Activated CD4-positive, alpha-beta T cell treated with anti-CD3 and anti-CD28 coated beads, Interleukin-2, amount 50 U/mL, for 48 hours (primary cell): ENCODE measurements around the gene LRRC10.
A peak's percentile ranks its signal among the peaks of the same experiment; 100 is the strongest.
"Not testable (repeated sequence)": the region's sequence is repeated elsewhere in the genome, so short reads cannot be mapped to it uniquely, and the experiment has no call there.

Experiments
- DNase-seq, 2 experiments: peaks; one replicate each; pipeline ENCODE4 v3.0.0-alpha.2; 2020

Gene LRRC10

DNA sequence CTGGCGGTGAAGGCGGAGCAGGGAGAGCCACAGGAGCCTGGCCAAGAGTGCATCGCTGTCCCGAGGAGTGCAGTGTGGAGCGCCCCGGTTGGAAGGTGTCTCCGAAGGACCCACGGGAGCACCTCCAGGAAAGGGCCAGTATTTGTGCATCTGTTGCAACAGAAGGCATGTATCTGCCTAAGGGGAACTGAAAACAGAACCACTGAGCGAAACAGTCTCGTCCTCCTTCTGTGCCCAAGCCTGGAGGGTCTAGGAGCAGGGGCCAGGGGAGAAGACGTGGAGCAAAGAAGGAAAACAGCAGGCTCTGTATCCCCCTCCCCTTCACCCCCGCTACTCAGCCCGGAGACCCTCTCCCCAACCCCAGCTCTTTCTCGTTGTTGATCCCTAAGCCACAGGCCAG, 5.3 kb upstream of the LRRC10 start:
- DNase-seq, result no peak

DNA sequence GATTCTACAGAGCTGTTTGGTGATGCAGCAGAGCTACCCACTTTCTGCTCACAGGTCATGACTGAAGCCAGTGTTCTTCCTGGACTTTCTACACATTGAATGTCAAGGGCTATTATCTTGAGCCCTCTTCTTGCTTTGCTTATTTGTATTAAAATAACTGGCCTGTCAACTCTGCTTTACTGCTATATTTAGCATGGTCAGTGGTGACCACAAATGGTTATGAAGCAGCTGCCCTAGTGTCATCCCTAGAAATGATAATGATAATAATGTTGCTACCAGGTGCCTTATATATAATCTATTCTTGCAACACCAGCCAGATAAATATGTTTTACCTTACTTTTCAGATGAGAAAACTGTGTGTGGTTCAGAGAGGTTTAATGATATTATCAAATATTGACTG, 2.6 kb upstream of the LRRC10 start:
- no peak for DNase-seq

DNA sequence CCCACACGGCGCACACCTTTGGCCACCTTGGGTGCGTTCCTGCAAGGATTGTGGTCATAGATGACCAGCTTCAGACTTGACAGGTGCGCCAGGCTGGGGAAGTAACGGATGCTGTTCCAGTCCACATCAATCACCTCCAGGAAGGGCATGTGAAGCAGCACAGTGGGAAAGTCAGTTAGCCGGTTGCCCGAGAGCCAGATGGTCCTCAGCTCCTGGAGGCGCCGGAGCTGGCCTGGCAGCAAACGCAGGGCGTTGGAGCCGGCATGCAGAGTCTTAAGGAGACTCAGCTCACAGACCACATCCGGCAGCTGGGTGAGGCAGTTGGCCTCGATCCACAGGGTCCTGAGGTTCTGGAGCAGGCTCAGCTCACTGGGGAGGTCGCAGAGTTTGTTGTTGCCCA, 581 bp downstream of the LRRC10 start:
- DNase-seq, result no peak

DNA sequence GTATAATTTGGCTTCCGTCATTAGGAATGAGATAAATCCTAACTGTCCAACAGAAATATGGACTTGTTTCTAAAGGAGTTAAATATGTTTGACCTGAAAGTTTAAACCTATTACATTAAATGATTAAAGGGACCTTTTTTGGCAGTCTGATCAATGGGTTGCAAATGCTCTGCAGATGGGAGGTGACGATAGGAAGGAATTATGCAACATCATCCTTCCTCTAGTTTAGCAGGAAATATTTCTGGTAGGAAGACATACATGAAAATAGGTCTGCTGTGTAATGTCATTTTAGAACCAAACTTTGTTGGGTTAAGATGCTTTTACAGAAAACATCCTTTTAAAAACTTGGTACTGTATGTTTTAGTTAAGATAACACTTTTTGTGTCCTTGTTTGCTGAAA, 2.6 kb downstream of the LRRC10 start:
- no peak for DNase-seq

DNA sequence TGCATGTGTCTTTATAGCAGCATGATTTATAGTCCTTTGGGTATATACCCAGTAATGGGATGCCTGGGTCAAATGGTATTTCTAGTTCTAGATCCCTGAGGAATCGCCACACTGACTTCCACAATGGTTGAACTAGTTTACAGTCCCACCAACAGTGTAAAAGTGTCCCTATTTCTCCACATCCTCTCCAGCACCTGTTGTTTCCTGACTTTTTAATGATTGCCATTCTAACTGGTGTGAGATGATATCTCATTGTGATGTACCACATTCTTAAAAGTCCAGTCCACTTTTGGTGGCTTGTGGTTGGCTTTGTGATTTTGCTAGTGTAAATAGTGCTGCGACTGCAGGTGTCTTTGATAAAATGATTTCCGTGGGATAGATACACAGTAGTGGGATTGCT, 6.4 kb downstream of the LRRC10 start:
- not testable (repeated sequence) for DNase-seq

DNA sequence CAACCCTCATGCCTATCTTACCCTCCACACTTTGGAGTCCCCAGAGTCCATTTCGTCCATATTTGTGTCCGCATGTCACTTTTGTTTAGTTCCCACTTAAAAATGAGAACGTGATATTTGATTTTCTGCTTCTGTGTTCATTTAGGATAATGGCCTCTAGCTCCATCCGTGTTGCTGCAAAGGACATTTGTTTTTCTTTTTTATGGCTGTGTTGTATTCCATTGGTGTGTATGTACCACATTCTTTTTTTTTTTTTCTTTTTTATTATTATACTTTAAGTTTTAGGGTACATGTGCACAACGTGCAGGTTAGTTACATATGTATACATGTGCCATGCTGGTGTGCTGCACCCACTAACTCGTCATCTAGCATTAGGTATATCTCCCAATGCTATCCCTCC, 7.2 kb downstream of the LRRC10 start:
- DNase-seq, result not testable (repeated sequence)

DNA sequence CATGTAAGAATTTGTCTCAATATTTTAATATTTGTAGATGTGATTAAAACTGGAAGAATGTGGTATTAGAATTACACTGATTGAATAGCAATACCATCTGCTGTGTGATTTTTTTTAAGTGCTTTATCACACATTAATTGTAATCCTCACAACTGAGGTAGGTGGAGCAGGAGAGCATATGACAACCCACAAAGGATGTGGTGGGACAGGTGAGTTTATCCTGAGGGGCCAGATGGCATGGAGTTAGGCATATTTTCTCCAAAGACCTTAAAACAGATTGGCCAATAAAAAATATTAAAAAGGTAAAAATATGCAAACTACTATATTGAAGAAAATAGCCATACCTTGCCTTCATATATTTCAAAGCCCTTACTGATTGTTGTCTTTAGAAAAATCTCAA, 7.8 kb downstream of the LRRC10 start:
- no peak for DNase-seq

DNA sequence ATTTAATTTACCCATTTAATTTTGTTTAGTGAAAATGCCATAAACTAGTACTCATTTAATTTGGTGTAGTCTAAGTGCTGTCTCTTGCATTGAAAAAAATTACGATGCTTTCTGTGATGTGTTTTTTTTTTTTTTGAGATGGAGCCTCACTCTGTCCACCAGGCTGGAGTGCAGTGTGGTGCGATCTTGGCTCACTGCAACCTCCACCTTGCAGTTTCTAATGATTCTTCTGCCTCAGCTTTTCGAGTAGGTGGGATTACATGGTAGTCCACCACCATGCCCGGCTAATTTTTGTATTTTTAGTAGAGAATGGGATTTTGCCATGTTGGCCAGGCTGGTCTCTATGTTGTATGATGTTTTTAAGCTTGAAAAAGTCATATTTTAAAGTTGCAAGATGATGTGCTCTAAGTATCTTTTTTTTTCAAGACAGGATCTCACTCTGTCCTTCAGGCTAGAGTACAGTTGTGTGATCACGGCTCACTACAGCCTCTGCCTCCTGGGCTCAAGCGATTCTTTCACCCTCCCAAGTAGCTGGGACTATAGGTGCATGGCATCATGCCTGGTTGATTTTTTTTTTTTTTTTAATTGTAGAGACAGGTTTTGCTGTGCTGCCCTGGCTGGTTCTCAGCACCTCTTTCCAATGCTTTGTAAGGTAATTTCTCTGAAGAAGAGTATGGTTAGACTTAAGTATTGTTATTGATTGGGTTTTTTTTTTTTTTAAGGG, 8.6 kb downstream of the LRRC10 start:
- no peak for DNase-seq

DNA sequence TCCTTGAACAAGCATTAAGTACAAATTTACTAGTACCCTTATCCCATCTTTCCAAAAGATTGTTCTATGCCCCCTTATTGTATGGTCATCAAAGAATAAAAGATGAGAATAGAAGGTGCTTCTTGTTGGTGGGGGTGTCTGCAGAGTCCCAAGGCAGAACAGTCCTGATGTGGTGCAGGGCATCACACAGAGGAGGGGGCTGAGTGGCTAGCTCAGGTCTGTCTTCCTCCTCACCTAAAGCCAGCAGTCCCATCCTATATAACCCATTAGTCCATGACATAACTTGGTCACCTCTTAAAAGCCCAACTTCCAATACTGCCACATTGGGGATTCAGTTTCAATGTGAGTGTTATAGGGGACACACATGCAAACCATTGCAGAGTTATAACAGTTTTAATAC, 9.9 kb downstream of the LRRC10 start:
- DNase-seq, result no peak

DNA sequence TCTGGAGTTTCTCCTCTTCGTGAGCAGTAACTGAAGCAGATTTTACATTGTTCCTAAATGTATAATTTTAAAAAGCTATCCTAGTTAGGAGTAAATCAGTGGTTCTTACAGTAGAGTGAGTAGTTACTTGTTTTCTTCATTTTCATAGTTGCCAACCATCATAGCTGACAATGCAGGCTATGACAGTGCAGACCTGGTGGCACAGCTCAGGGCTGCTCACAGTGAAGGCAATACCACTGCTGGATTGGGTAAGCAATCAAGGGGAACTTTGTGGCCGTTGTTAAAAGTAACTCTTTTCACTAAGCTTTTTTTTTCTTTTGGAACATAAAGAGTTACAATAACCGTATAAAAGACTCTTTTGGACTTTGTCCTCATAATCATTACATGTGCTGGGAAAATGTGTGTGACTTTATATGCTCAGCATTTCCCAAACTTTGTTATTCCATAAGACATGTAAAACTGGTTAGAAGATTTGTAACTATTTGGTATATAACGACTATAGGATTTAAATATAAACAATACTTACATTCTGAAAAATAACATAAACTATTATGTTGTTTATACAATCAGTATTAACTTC, 12.4 kb downstream of the LRRC10 start:
- DNase-seq, result no peak

DNA sequence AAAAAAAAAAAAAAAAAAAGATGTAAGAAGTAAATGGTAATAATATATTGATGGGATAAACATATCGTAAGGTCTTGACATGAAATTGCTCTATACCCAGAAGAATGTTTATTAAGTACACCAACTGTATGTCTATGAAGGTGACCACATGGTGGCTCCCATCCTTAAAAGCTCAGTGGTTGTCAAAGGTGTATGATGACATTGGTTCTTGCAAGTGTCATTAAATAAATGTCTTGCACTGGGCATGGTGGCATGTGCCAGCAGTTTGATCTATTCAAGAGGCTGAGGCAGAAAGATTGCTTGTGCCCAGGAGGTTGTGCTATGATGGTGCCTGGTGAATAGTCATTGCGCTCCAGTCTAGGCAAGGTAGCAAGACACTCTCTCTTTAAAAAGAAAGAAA, 15.0 kb downstream of the LRRC10 start:
- DNase-seq, result no peak

DNA sequence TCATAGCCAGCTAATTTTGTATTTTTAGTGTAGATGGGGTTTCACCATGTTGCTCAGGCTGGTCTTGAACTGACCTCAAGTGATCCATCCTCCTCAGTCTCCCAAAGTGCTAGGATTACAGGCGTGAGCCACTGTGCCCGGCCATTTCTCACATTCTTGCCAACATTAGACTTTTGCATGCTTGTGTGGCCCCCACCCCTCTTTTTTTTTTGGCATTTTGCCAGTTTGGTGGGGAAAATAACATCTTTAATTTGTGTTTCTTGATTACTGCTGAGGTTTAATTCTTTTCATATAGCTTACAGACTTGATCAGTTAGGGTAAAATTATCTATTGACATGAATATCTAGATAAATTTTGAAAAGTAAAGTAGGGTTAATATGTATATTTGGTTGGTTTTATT, 21.6 kb downstream of the LRRC10 start:
- DNase-seq, result no peak

DNA sequence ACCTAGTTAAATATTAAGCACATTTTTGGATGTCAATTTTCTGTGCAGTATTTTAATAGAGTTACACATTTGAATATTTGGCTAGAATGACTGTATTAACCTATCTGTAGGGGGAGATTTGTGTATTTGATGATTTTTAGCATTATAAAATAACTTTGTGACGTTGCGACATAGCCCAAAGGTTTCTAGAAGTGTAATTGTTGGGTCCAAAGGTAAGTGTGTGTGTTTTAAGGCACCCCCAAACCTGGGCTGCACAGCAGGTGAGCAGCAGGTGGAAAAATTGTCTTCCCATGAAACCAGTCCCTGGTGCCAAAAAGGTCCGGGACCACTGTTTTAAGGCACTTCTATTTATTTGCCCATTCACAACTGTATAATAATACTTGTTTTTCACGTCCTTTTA, 22.2 kb downstream of the LRRC10 start:
- DNase-seq, result no peak

DNA sequence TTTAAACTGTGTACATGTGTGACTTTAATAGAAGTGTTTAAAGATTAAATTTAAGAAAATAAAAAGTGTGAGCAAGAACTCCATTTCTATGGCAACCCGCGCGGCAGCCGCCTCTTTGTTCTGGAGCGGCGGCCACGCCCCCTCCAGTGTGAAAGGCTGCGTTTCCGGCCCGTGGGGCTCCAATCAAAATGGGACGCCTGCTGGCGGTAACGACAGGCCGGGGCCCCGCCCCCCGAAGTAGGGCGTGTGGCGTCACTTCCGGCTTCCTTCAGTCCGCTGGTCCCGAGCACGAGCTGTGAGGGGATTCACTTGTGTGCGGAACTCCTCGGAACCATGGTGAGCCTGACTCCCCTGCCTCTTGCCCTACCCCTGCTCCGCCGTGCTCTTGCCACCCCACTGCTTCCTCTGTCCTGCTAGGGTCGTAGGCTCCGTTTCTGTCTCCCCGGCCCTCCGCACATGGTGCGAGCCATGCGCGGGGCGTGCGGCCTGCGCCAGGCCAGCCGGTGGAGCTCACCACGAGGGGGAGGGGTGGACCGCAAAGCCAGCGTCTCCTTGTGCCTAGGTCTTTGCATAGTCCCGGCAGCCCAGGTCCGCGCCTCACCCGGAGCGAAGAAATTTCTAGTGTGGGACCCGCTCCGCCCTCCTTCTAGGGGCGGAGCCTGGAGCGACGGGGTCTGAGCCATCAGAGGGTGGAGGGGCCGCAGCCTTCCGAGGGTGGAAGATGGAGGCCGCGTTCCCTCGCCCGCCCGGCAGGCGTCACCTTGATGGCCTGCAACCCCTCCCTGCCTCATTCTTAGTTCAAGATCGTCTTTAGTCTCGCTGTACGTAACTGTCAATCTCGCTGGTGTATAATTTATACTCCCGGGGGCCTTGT, 25.3 kb downstream of the LRRC10 start, which contains the start of gene CCT2:
Gene CCT2, plus strand, starts transcription at position 271 of the 874 bp plus-strand sequence. Its CDS starts 63 bp downstream, at position 334.
- DNase-seq, result peak; percentile 96 to 97

DNA sequence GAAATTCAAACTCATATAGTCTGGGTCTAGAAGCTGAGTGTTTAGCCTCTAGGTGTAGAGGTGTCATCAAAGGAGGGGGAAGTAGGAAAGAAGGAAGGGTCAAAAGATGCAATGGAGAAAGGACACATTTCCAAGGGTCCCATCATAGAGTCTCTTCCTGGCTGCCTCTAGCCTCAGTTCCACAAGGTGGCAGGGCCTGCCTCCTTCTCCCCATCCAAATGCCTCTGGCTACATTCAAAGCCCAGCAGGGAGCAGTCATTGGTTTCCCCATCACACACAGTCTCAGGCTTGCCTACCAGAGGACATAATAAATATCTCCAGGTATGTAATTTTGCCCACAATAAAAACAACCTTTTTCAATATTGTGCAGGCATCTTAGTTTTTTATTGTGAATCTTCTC, 27.5 kb downstream of the LRRC10 start:
- DNase-seq, result no peak

DNA sequence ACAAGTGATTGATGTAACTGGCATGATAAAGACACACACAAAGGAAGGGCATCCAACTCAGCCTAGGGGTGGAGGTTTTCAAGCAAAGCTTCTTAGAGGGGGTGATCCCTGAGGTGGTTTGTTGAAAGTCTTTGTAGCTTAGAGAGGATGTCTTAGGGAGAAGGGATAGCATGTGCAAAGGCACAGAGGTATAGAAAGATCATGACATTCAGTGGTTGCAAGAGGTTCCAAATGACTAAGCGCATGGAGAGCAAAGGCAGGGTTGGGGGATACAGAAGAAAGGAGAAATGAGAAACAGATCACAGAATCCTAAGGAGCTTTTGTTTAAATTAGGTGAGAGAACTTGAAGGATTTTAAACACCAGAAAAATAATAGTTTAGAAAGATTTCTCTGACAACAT, 30.6 kb downstream of the LRRC10 start:
- no peak for DNase-seq

DNA sequence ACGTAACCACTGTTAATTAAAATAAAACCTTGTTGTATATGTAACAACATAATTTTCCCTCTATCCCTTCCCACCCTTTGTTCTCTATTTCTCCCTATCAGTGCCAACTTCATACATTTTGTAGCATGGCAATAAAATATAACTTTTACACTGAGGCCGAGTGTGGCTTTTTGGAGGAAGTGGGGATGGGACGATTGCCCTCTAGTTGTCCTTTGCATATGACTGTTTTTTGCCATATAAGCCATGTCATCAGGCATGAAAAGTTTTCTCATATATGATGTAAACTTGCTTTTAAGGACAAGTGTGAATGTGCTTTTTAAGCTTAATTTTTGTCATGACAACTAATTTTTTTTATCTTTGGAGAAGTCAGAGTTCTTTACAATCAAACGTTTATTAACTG, 31.7 kb downstream of the LRRC10 start:
- DNase-seq, result no peak

DNA sequence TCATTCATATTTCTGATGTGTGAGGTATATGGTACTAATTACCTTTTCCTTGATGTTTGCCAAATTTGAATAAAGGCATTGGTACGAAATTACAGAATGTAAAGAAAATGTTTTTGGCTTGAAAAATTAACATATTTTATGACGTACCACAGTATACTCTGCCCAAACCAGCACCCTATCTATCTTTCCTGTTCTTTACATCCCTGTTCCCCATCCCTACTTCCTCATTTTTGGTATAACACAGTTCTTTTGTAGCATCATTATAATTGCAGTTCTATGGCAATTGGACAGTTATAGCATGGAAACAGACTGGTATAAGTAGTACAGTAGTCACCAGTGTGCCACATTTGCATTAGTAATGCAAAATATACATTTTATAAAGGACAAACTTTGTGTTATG, 32.4 kb downstream of the LRRC10 start:
- DNase-seq, result no peak

DNA sequence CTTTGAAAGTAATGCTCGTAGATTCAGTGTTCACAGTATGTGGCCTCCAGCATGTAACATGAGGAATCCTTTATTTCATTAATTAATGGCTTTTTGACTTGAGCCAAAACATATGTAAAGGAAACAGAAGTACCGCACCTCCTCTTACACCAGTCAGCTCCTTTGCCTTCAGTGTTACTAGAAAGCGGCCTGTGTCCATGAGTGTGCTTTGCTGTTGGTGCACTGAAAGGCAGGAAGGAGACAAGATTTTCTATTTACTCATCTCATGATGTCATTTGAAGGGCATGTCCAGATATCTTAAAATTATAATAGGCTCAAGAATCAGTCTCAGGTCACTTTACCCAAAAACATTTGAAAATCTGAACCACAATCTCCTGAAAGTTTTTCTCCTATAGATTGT, 35.4 kb downstream of the LRRC10 start:
- no peak for DNase-seq

DNA sequence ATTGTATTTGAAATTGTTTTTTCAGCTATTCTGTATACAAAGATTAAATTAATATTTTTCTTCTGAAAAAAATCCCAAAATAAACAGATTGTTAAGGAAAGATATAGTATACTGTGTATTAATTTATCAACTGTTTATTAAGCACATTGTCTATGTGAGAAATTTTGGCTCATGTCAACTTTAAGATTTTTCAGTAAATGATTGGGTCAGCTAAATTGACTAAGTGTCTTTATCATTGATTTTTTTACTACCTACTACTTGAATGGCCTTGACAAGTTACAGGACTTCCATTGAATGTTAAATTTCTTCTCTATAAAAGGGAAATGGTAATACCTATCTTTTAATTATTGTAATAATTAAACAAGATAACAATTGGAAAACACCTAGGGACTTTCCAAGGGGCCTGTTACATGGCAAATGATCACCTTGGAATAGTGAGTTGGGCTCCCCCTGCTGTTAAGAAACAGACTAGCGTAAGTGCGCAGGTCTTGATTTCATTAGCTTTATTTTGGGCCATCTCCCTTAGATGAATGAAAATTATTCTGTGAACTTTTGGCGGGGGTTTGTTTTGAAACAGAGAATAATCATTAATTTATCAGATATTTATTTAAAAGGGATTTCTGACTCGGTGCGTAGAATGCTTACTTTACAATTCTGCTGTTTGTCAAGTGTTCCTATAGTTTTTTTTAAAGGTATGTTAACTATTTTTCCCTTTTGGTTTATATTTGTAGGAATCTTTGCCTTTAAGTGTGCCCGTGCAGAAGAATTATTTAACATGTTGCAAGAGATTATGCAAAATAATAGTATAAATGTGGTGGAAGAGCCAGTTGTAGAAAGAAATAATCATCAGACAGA, 39.9 kb downstream of the LRRC10 start:
- peak; percentile 45 to 62 for DNase-seq

DNA sequence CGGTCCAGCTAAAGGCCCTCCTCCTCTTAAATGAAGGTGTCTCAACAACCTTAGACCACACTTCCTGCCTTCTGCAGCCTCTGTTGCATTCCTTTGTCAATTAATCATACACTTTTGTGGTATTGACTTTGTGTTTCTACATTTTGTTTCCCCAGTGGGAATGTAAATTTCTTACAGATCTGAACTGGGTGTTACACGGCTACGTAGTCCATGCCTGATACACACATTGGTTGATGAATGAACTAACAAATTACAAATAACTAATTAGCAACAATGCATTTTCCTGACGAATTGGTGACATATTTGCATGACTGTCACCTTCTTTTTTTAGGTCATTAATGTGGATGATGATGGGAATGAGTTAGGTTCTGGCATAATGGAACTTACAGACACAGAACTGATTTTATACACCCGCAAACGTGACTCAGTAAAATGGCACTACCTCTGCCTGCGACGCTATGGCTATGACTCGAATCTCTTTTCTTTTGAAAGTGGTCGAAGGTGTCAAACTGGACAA, 40.6 kb downstream of the LRRC10 start:
- no peak for DNase-seq

DNA sequence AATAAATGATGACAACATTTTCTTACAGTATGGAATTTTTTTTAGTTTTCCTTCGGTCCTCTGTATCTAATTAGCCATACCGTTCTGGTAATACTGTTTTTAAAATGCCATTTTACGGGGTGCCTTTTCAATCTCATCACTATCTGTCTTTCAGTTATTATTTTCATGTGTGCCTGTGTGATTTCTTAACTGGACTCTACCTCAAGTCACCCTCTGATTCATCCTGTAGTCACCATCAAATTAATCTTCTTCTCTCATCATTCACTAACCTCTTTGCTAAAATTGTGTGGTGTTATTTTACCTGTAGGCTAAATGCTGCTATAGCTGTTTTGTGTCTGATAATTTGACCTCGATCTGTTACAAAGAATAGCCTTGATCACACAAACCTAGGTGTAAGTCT, 41.5 kb downstream of the LRRC10 start:
- DNase-seq, result no peak

DNA sequence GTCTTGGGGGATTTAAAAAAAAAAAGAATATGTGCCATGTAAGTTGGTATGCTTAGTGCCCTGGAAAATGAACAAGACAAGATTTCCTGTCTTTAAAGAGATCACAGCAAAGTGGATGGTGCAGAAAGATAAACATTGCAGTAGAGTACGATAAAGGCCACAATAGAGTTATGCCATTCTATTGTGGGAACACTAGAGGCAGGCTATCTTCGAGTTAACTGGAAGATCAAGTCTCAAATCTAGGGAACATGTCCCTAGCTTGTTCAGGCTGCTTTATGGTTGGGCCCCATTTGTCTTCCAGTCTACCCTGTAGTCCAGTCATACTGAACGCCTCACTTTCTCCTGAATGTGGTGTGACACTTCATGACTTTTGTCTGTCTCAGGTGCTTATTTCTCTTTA, 44.1 kb downstream of the LRRC10 start:
- no peak for DNase-seq
